ENCODE data around the gene MLN.

The MLN gene

GRCh38 chr6:33803571-33804053 is at the start of gene MLN:
Gene MLN, minus strand, starts transcription at chr6:33804003. Its CDS starts 2,840 bp downstream, at chr6:33801163.
- H3K4me3 ChIP-seq (ENCODE audit: control insufficient read depth, low read depth, low read length): no peak within 1 kb of the TSS
- TF ChIP-seq CTCF (conservative IDR thresholded peaks at IDR 0.05; ENCODE audit: control insufficient read depth, insufficient read depth, low read depth, low read length): no peak
- DNase-seq (ENCODE audit: low read depth): no peak

GRCh38 chr6:33853026-33853425 is 49.2 kb upstream of the MLN start:
- no peak overlapping the region for H3K4me3 ChIP-seq (ENCODE audit: control insufficient read depth, low read depth, low read length)
- TF ChIP-seq CTCF (conservative IDR thresholded peaks at IDR 0.05; ENCODE audit: control insufficient read depth, insufficient read depth, low read depth, low read length): no peak
- DNase-seq (ENCODE audit: low read depth): no peak

GRCh38 chr6:33851959-33852358 is 48.2 kb upstream of the MLN start:
- DNase-seq (ENCODE audit: low read depth): peak; percentile 16
- no peak overlapping the region for H3K4me3 ChIP-seq (ENCODE audit: control insufficient read depth, low read depth, low read length)
- TF ChIP-seq CTCF (conservative IDR thresholded peaks at IDR 0.05; ENCODE audit: control insufficient read depth, insufficient read depth, low read depth, low read length): peak; percentile 48

- H3K4me3 ChIP-seq (ENCODE audit: control insufficient read depth, low read depth, low read length): no peak overlapping the region
- TF ChIP-seq CTCF (conservative IDR thresholded peaks at IDR 0.05; ENCODE audit: control insufficient read depth, insufficient read depth, low read depth, low read length): no peak
- DNase-seq (ENCODE audit: low read depth): no peak
Measured at GRCh38 chr6:33850869-33851541, 47.2 kb upstream of the MLN start.

GRCh38 chr6:33850296-33850695 is 46.5 kb upstream of the MLN start:
- no peak overlapping the region for H3K4me3 ChIP-seq (ENCODE audit: control insufficient read depth, low read depth, low read length)
- no peak for TF ChIP-seq CTCF (conservative IDR thresholded peaks at IDR 0.05; ENCODE audit: control insufficient read depth, insufficient read depth, low read depth, low read length)
- no peak for DNase-seq (ENCODE audit: low read depth)

GRCh38 chr6:33849500-33850075 is 45.8 kb upstream of the MLN start:
- DNase-seq (ENCODE audit: low read depth): no peak
- no peak for TF ChIP-seq CTCF (conservative IDR thresholded peaks at IDR 0.05; ENCODE audit: control insufficient read depth, insufficient read depth, low read depth, low read length)

More at GRCh38 chr6:33849500-33850075, 45.8 kb upstream of the MLN start:
- no peak overlapping the region for H3K4me3 ChIP-seq (ENCODE audit: control insufficient read depth, low read depth, low read length)
